Activated CD4-positive, alpha-beta memory T cell treated with anti-CD3 and anti-CD28 coated beads for 36 hours (primary cell): ENCODE data around the gene CYTH4. TPM values are rescaled to one million over a fixed set of nuclear protein-coding genes. Genes with fewer than 3 reads are reported as not detected.
"Not testable (repeated sequence)": the region's sequence is repeated elsewhere in the genome, so short reads cannot be mapped to it uniquely, and the experiment has no call there.

ENCODE experiments used
- CTCF ChIA-PET: fragments of 350-600 bp; sonication (Branson Sonifier 250); formaldehyde crosslinking; loops from one replicate; lab custom pipeline; 2021; ENCODE audit warnings: antibody characterized with exemption, inconsistent platforms; lab: Charles Lee
- POLR2A ChIA-PET: fragments of 350-600 bp; sonication (Branson Sonifier 250); formaldehyde crosslinking; loops from one replicate; lab custom pipeline; 2021; ENCODE audit warnings: antibody characterized with exemption; lab: Charles Lee
- DNase-seq: peaks from one replicate; pipeline ENCODE4 v3.0.0-alpha.2; 2020
- H3K27ac Mint-ChIP-seq: one replicate; pipeline ENCODE4 v1.8.0; 2021; ENCODE audit warnings: mixed read lengths
- H3K27me3 Mint-ChIP-seq: one replicate; pipeline ENCODE4 v1.8.0; 2021; ENCODE audit warnings: mixed read lengths
- H3K36me3 Mint-ChIP-seq: one replicate; pipeline ENCODE4 v1.8.0; 2021; ENCODE audit warnings: mixed read lengths
- H3K4me1 Mint-ChIP-seq: one replicate; pipeline ENCODE4 v1.8.0; 2021; ENCODE audit warnings: low read depth, mixed read lengths
- H3K4me3 Mint-ChIP-seq: one replicate; pipeline ENCODE4 v1.8.0; 2021; ENCODE audit warnings: mild to moderate bottlenecking, mixed read lengths
- H3K9me3 Mint-ChIP-seq: one replicate; pipeline ENCODE4 v1.8.0; 2021; ENCODE audit warnings: mixed read lengths
- intact Hi-C: fragments of 100-400 bp; cut with micrococcal nuclease; formaldehyde crosslinking; loops from one replicate; pipeline ENCODE4 v1.15.1; 2023
- total RNA-seq, 2 experiments: library from RNA; stranded (reverse); gene quantifications; one replicate each; pipeline ENCODE4 v1.2.3, GENCODE V29; 2021

Gene CYTH4
- total RNA-seq, 2 experiments from 2014 or later, result 58.7 to 60.5 TPM

DNA sequence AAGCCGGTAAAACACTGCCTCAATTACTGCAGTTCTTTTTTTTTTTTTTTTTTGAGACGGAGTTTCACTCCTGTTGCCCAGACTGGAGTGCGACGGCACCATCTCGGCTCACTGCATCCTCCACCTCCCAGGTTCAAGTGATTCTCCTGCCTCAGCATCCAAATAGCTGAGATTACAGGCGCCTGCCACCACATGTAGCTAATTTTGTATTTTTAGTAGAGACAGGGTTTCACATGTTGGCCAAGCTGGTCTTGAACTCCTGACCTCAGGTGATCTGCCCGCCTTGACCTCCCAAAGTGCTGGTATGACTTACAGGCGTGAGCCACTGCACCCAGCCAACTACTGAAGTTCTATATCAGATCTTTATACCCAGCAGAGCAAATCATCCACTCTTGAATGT lies 30.5 kb upstream of the CYTH4 start:
- H3K9me3 Mint-ChIP-seq, H3K36me3 Mint-ChIP-seq, POLR2A ChIA-PET, H3K27ac Mint-ChIP-seq, intact Hi-C loops, H3K4me3 Mint-ChIP-seq, H3K27me3 Mint-ChIP-seq, DNase-seq: not testable (repeated sequence)
- CTCF ChIA-PET, result interaction anchor here (0.6 to 4.0 kb wide), 4 partner anchors 9 to 16 kb away, joined by 3 to 21 read pairs (median 4); no protein-coding TSS in a partner anchor
- H3K4me1 Mint-ChIP-seq, result peaks cover 27% of the 10 kb centered on the region

DNA sequence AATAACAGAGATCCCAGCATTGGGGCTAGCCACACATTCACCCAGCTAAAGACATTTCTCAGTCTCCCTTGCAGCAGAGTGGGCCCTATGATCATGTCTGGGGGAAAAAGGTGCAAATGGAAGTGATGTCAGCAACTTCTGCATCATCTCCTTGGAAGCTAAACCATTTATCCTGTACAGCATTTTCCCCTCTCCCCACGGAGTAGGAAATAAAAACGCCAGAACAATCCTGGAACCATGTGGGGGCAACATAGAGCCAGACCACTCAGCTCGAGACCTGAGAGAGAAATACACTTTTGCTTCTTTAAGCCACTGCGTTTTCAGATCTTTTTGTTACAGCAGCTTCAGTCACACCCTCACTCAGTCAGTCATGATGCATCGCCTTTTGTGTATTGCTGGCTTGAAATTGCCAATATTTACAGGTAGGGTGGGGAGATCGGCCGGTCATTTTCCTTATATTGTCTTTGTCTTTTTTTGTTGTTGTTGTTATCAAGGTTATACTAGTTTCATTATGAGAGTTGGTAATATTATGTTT lies 29.1 kb upstream of the CYTH4 start:
- H3K4me3 Mint-ChIP-seq, result no peak overlapping the region
- H3K27ac Mint-ChIP-seq, result peak overlapping the region; percentile 30
- no peaks in the 10 kb centered on the region for H3K9me3 Mint-ChIP-seq
- DNase-seq, result no peak
- H3K4me1 Mint-ChIP-seq, result peaks cover 24% of the 10 kb centered on the region
- no peaks in the 10 kb centered on the region for H3K36me3 Mint-ChIP-seq
- CTCF ChIA-PET, result interaction anchor here (0.8 to 4.0 kb wide), 2 partner anchors 7 to 14 kb away, joined by 7 to 21 read pairs; no protein-coding TSS in a partner anchor
- POLR2A ChIA-PET, result no interaction called here
- H3K27me3 Mint-ChIP-seq, result no peaks in the 10 kb centered on the region
- intact Hi-C loops, result no loop called here

- no peak for DNase-seq
- ChIA-PET CTCF (no interaction called here), POLR2A (interaction anchor here (1.1 kb wide), 1 partner anchor 12 kb away, joined by 4 read pairs; no protein-coding TSS in a partner anchor)
- peaks cover 20% of the 10 kb centered on the region for H3K4me1 Mint-ChIP-seq
- no peak overlapping the region for H3K4me3 Mint-ChIP-seq
- H3K27ac Mint-ChIP-seq, result no peak overlapping the region
- intact Hi-C loops, result no loop called here
- no peaks in the 10 kb centered on the region for H3K36me3 Mint-ChIP-seq
- H3K27me3 Mint-ChIP-seq, result no peaks in the 10 kb centered on the region
- no peaks in the 10 kb centered on the region for H3K9me3 Mint-ChIP-seq
Measured at GRCh38 chr22:37254209-37254866, 28.0 kb upstream of the CYTH4 start.

DNA sequence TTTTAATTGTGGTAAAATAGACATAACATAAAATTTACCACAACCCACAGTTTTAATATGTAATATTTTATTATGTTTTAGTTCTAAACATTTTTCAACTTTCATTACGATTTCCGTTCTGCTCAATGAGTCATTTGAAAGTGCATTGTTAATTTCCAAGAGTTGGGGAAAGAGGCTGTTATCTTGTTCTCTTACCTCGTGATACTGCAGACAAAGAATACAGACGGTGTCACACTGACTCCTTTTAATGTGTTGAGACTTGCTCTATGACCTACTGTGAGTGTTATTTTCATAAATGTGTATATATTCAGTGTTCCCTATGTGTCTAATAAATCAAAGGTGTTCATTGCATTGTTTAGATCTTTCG lies 27.5 kb upstream of the CYTH4 start:
- intact Hi-C loops, result loop anchor here (5.0 kb wide), 1 partner anchor 33 kb away; no protein-coding TSS in a partner anchor
- POLR2A ChIA-PET, result no interaction called here
- CTCF ChIA-PET, result no interaction called here
- peaks cover 25% of the 10 kb centered on the region for H3K4me1 Mint-ChIP-seq
- no peak for DNase-seq
- no peaks in the 10 kb centered on the region for H3K36me3 Mint-ChIP-seq
- no peak overlapping the region for H3K27ac Mint-ChIP-seq
- H3K9me3 Mint-ChIP-seq, result no peaks in the 10 kb centered on the region
- no peak overlapping the region for H3K4me3 Mint-ChIP-seq
- H3K27me3 Mint-ChIP-seq, result no peaks in the 10 kb centered on the region

GRCh38 chr22:37255558-37256006 lies 26.7 kb upstream of the CYTH4 start:
- intact Hi-C loops, result loop anchor here (5.0 kb wide), 1 partner anchor 33 kb away; no protein-coding TSS in a partner anchor
- POLR2A ChIA-PET, result no interaction called here
- H3K4me1 Mint-ChIP-seq, result peaks cover 28% of the 10 kb centered on the region
- no peaks in the 10 kb centered on the region for H3K27me3 Mint-ChIP-seq
- H3K27ac Mint-ChIP-seq, result no peak overlapping the region
- no peak overlapping the region for H3K4me3 Mint-ChIP-seq
- CTCF ChIA-PET, result interaction anchor here (1.5 kb wide), 1 partner anchor 11 kb away, joined by 4 read pairs; no protein-coding TSS in a partner anchor
- no peaks in the 10 kb centered on the region for H3K9me3 Mint-ChIP-seq
- H3K36me3 Mint-ChIP-seq, result no peaks in the 10 kb centered on the region
- DNase-seq, result no peak

DNA sequence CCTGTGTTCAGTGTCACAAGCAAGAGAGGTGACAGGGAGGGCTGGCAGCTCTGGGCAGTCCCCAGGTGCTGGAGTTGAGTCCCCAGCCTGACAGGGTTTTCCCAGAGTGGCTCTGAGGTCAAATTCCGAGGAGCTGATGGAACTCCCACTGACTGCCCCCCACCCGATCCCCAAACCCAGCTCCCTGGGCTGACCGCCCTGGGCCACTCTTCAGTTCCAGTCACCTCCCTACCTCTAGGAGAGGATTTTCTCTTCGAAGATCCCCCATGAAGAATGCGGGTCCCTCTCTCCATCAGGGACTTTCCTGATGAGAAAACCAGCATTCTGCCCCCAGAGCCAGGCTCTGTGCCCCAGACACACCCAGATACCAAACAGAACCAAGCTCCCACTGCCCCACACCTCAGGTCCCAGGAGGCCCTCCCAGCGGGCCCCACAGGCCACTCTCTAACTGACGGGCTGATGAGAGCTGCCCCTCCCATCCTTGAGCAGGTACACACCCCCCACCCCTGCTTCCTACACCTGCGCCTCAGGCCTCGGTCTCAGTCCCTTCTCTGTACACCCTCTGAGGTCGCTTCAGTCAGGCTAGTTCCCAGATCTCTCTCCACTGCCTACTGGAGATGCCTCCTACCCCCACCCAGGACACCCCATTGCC lies 26.1 kb upstream of the CYTH4 start:
- no peak overlapping the region for H3K4me3 Mint-ChIP-seq
- DNase-seq, result no peak
- ChIA-PET CTCF (interaction anchor here (1.5 kb wide), 1 partner anchor 11 kb away, joined by 4 read pairs; no protein-coding TSS in a partner anchor), POLR2A (no interaction called here)
- H3K9me3 Mint-ChIP-seq, result no peaks in the 10 kb centered on the region
- H3K4me1 Mint-ChIP-seq, result peaks cover 33% of the 10 kb centered on the region
- no peak overlapping the region for H3K27ac Mint-ChIP-seq
- H3K36me3 Mint-ChIP-seq, result no peaks in the 10 kb centered on the region
- intact Hi-C loops, result loop anchor here (5.0 kb wide), 1 partner anchor 34 kb away; no protein-coding TSS in a partner anchor
- H3K27me3 Mint-ChIP-seq, result no peaks in the 10 kb centered on the region

DNA sequence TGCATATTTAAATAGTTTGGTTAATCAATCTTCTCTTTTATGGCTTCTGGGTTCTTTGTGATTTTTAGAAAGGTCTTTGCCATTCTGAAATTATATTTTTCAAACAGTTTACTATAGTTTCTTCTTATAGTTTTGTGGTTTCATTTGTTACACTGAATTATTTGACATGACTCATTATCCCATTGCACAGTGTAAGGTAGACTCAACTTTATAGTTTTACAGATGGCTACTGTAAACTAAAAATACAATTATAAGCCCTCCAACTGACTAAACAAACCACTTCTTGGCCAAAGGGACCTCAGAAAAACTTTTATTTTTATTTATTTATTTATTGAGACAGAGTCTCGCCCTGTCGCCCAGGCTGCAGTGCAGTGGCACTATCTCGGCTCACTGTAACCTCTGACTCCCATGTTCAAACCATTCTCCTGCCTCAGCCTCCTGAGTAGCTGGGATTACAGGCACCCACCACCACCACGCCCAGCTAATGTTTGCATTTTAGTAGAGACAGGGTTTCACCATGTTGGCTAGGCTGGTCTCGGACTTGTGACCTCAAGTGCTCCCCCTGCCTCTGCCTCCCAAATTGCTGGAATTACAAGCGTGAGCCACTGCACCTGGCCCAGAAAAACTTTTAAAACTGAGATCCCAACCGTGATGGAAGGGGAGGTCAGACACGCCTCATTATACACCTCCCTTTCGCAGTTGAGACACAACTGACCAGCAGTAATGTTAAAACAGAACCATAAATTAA lies 24.1 kb upstream of the CYTH4 start:
- Mint-ChIP-seq H3K36me3 (no peaks in the 10 kb centered on the region), H3K27ac (peak overlapping the region; percentile 64), H3K27me3 (no peaks in the 10 kb centered on the region), H3K4me3 (no peak overlapping the region), H3K9me3 (no peaks in the 10 kb centered on the region), H3K4me1 (peaks cover 33% of the 10 kb centered on the region)
- intact Hi-C loops, result loop anchor here (5.0 kb wide), 1 partner anchor 36 kb away; no protein-coding TSS in a partner anchor
- POLR2A ChIA-PET, result interaction anchor here (1.5 kb wide), 1 partner anchor 13 kb away, joined by 4 read pairs; no protein-coding TSS in a partner anchor
- CTCF ChIA-PET, result interaction anchor here (0.7 to 5.5 kb wide), 6 partner anchors 9 to 186 kb away, joined by 3 to 193 read pairs (median 20); partner anchors contain the start of gene RAC2
- no peak for DNase-seq

DNA sequence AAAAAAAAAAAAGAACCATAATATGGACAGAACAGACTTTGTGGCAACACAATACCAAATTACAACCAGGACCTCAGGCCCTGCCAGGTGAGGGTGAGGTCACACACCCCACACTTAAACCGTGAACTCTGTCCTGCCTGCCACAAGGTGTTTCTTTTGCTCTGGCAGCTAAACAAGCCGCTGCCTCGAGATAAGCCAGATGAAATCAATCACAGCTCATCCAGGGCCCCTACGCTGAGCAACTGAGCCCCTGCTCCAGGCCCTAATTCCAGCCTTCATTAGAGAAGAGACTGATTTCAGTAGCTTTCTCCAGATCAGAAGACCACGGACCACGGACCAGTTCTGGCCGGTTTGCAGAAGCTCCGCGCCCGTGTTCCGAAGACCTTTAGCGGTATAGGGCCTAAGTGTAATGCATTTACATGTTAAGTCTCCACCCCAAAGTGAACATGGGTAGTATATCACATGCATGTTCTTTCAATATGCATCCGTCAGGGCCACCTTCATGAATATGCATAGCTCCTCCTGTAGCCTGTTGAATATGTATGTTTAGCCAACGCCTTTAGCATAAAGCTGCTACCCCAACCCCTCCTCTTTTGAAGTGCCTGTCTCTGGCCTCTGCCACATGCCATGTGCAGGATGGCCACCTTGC lies 23.4 kb upstream of the CYTH4 start:
- POLR2A ChIA-PET, result interaction anchor here (0.7 to 1.5 kb wide), 3 partner anchors 11 to 17 kb away, joined by 3 to 4 read pairs (median 3); no protein-coding TSS in a partner anchor
- CTCF ChIA-PET, result interaction anchor here (0.6 to 5.5 kb wide), 23 partner anchors 7 to 481 kb away, joined by 3 to 193 read pairs (median 11); partner anchors contain the start of genes CYTH4 and RAC2
- peaks cover 33% of the 10 kb centered on the region for H3K4me1 Mint-ChIP-seq
- no peak overlapping the region for H3K27ac Mint-ChIP-seq
- H3K9me3 Mint-ChIP-seq, result peaks cover 6% of the 10 kb centered on the region
- intact Hi-C loops, result loop anchor here (5.0 kb wide), 1 partner anchor 37 kb away; no protein-coding TSS in a partner anchor
- no peaks in the 10 kb centered on the region for H3K36me3 Mint-ChIP-seq
- H3K27me3 Mint-ChIP-seq, result no peaks in the 10 kb centered on the region
- H3K4me3 Mint-ChIP-seq, result no peak overlapping the region
- DNase-seq, result no peak

- Mint-ChIP-seq H3K4me3 (peak overlapping the region; percentile 9), H3K27ac (no peak overlapping the region), H3K4me1 (peaks cover 30% of the 10 kb centered on the region), H3K27me3 (no peaks in the 10 kb centered on the region), H3K9me3 (peaks cover 13% of the 10 kb centered on the region), H3K36me3 (no peaks in the 10 kb centered on the region)
- DNase-seq, result peak; percentile 49
- intact Hi-C loops, result loop anchor here (2.0 to 5.0 kb wide), 4 partner anchors 29 to 272 kb away; no protein-coding TSS in a partner anchor
- ChIA-PET POLR2A (interaction anchor here (0.7 to 1.5 kb wide), 4 partner anchors 12 to 111 kb away, joined by 3 to 4 read pairs (median 3); no protein-coding TSS in a partner anchor), CTCF (interaction anchor here (0.6 to 5.5 kb wide), 33 partner anchors 8 to 484 kb away, joined by 3 to 193 read pairs (median 9); partner anchors contain the start of genes CYTH4, IFT27 and RAC2)
Measured at GRCh38 chr22:37259540-37260029, 22.7 kb upstream of the CYTH4 start.

DNA sequence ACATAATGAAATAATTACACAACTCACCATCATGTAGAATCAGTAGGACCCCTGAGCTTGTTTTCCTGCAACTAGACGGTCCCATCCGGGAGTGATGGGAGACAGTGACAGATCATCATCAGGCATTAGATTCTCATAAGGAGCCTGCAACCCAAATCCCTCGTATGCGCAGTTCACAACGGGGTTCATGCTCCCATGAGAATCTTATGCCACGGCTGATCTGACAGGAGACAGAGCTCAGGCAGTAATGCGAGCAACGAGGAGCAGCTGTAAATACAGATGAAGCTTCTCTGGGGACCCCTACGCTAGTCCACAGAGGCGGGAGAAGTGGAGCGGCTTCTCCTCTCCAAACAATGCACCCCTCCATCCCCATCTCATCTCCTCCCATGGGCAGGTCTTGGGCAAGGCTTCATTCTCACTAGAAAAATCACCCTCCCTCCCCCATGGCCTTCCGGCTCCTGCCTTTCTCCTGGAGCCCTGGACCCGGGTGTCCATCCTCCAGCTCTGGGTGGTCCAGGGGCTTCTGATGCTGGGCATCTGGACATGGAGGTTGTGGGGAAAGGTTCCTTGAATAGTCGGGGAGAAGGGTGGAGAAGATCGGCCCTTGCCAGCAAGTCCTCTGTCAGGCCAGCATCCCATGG lies 22.0 kb upstream of the CYTH4 start:
- no peak overlapping the region for H3K4me3 Mint-ChIP-seq
- intact Hi-C loops, result loop anchor here (2.0 to 5.0 kb wide), 3 partner anchors 29 to 273 kb away; no protein-coding TSS in a partner anchor
- H3K27me3 Mint-ChIP-seq, result no peaks in the 10 kb centered on the region
- peaks cover 15% of the 10 kb centered on the region for H3K9me3 Mint-ChIP-seq
- no peak for DNase-seq
- peaks cover 24% of the 10 kb centered on the region for H3K4me1 Mint-ChIP-seq
- H3K36me3 Mint-ChIP-seq, result no peaks in the 10 kb centered on the region
- ChIA-PET POLR2A (interaction anchor here (1.0 to 1.4 kb wide), 2 partner anchors 16 to 112 kb away, joined by 3 to 5 read pairs; partner anchors contain the start of gene RAC2), CTCF (interaction anchor here (0.6 to 5.5 kb wide), 59 partner anchors 9 to 505 kb away, joined by 3 to 193 read pairs (median 5); partner anchors contain the start of genes CYTH4, IFT27, KCTD17 and MFNG)
- H3K27ac Mint-ChIP-seq, result no peak overlapping the region
